GM08714 (cell line): Measurements from ENCODE around the gene GAREM2.
"Not testable (repeated sequence)": the region's sequence is repeated elsewhere in the genome, so short reads cannot be mapped to it uniquely, and the experiment has no call there.

Experiments
- H3K4me3 ChIP-seq: fragments of 200-500 bp; sonication (Bioruptor generic); 2 replicates; pipeline ENCODE4 v1.5.1; 2014; ENCODE audit warnings: mild to moderate bottlenecking, low read length, inconsistent platforms
- ZNF274 ChIP-seq: IDR thresholded peaks from 2 replicates; pipeline ENCODE4 v1.6.1; 2012; ENCODE audit warnings: mild to moderate bottlenecking, low read depth, low read length

GAREM2 gene

DNA sequence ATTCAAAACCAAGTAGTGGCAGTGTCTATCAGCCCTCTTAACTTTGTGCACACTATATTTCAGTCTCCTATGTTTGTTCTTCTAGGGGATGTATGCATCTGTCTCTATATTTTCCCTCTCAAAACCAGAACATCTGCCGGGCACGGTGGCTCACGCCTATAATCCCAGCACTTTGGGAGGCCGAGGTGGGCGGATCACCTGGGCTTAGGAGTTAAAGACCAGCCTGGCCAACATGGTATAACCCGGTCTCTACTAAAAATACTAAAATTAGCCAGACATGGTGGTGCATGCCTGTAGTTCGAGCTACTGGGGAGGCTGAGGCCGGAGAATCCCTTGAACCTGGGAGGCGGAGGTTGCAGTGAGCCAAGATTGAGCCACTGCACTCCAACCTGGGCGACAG lies 9.9 kb upstream of the GAREM2 start:
- TF ChIP-seq ZNF274, result no peak
- no peak overlapping the region for H3K4me3 ChIP-seq

DNA sequence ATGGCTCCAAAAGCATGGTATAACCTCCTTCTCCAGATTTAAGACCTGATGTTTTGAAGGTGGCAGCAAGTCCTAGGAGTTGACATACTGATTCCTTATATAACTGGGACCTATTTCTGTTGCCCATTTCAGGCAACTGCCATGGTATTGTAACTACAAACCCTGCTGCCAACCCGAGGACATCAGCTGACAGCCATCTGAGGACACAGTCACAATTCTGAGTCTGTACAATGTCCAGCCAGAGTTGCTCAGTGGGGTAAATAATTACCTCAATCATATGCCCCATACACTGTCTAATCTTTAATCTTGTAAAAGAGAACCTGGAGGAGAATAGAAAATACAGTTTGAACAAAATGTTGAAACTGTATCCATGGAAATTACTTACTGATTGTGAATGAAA lies 8.7 kb upstream of the GAREM2 start:
- no peak for TF ChIP-seq ZNF274
- no peak overlapping the region for H3K4me3 ChIP-seq

DNA sequence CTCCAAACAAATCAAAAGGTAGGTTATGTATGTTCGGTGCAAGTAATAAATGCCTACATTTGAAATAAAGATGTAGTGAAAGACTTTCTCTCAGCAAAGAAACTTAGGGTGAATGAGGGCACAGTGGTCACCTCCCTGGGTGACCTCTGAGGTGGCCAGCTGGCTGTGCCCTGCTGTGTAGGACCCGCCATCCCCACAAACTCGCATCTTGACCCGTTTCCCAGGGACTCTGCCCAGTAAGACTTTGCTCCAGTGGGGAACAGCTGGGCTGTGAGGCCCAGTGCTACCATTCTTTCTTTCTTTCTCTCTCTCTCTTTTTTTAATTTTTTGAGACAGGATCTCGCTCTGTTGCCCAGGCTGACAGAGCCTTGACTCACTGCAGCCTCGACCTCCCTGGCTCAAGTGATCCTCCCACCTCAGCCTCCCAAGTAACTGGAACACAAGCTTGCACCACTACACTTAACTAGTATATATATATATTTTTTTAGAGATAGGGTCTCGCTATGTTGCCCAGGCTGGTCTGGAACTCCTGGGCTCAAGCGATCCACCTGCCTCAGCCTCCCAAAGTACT lies 8.2 kb upstream of the GAREM2 start:
- H3K4me3 ChIP-seq, result no peak overlapping the region
- TF ChIP-seq ZNF274, result no peak

DNA sequence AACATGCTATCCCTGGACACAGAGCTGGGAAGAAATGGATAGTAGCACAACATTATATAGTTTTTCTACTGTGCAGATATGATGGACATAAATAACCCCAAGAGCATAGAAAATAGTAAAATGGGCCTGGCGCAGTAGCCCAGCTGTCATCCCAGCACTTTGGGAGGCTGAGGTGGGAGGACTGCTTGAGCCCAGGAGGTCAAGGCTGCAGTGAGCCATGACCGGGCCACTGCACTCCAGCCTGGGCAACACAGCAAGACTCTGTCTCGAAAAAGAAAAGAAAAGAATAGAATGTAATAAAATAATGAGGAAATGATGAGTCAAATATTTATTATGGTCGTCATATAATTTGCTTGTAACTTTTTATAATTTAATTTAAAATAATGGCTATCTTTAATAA lies 7.5 kb upstream of the GAREM2 start:
- H3K4me3 ChIP-seq, result no peak overlapping the region
- no peak for TF ChIP-seq ZNF274

DNA sequence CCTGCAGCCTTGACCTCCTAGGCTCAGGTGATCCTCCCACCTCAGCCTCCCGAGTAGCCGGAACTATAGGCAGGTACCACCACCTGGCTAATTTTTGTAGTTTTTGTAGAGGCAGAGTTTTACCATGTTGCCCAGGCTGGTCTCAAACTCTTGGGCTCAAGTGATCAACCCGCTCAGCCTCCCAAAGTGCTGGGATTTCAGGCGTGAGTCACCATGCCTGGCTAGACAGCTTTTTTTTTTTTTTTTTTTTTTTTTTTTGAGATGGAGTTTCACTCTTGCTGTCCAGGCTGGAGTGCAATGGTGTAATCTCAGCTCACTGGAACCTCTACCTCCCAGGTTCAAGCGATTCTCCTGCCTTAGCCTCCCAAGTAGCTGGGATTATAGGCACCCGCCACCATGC lies 6.3 kb upstream of the GAREM2 start:
- H3K4me3 ChIP-seq, result not testable (repeated sequence)

DNA sequence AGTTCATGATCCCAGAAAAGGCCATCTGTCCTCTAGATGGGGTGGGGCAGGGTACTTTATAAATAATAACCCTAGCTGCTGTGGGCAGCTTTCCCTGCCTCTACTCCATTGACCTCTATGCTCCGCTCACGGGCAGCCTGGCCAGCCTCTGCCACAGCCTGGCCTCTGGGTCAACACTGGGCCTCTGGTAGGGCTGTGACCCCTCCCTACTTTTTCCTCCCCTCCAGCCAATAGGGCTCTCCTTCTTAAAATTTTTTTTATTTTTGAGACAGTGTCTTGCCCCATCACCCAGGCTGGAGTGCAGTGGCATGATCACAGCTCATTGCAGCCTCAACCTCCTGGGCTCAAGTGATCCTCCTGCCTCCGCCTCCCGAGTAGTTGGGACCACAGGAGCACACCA lies 4.1 kb upstream of the GAREM2 start:
- no peak for TF ChIP-seq ZNF274
- H3K4me3 ChIP-seq, result no peak overlapping the region

DNA sequence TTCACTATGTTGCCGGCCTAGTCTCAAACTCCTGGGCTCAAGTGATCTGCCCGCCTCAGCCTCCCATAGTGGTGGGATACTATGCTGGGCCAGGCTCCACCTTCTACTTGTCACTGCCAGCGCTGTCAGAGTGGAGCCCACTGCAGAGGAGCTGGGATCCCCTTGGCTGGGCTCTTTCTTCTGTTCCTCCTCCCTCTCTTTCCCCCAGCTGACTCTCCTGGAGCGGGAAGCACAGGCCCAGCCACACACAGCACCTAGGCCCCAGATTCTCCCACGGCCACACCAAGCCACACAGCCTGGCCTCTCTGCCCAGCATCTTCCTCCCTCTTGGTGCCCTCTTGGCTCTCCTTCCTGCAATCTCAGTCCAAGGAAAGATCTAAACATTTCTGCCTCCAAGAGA lies 3.7 kb upstream of the GAREM2 start:
- TF ChIP-seq ZNF274, result no peak

DNA sequence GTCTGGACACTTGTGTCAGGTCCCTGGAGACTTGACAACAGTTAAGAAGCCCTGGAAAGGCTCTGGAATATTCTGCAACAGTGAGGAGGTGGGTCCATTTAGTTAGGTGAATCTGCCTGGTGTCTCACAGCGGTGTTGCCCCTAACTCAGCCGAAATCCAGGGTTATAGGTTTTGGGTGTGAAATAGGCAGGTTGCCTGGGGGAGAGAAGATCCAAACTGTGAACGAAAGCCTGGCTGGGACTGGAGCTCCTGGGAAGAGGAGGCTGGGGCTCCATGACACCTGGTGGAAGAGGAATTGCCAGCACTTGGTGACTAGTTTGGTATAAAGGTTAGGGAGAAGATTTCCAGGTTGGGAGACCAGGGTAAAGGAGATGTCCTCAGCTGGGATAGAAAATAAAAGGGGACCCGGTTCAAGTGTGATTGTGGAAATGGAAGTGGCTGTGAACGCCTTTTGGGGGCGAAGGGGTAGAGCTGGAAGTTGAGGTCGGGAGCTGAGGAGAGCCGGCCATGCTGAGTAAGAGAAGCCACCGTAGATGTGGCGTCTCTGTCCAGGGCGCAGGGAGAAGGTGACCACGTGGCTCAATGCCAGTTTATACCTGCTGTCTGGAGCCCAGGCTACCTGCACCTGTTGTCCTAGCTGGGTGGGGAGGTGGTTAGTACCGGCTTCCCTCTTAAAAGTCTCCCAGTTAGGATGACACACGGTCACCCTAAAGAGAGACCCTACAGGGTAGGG lies 3.0 kb upstream of the GAREM2 start:
- TF ChIP-seq ZNF274, result no peak
- H3K4me3 ChIP-seq, result no peak overlapping the region

More for the DNA sequence above, 3.7 kb upstream of the GAREM2 start:
- H3K4me3 ChIP-seq, result no peak overlapping the region

DNA sequence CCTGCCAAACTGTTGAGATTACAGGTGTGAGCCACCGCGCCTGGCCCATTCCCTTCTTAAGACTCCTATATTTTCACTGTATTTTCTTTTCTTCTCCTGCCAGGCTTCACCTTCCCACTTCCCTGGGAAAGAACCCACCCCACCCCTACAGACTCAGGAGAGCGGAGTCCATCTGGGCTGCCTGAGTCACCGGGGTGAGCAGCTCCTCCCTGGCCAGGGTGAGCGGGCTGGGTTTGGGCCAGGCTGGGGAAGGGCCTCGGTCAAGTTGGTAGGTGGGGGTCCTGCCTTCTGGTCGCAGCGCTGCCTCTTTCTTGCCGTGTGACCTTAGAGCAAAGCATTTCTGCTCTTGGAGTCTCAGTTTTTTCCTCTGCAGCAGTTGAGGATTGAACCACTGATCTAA lies 2.1 kb upstream of the GAREM2 start:
- no peak overlapping the region for H3K4me3 ChIP-seq
- TF ChIP-seq ZNF274, result no peak

DNA sequence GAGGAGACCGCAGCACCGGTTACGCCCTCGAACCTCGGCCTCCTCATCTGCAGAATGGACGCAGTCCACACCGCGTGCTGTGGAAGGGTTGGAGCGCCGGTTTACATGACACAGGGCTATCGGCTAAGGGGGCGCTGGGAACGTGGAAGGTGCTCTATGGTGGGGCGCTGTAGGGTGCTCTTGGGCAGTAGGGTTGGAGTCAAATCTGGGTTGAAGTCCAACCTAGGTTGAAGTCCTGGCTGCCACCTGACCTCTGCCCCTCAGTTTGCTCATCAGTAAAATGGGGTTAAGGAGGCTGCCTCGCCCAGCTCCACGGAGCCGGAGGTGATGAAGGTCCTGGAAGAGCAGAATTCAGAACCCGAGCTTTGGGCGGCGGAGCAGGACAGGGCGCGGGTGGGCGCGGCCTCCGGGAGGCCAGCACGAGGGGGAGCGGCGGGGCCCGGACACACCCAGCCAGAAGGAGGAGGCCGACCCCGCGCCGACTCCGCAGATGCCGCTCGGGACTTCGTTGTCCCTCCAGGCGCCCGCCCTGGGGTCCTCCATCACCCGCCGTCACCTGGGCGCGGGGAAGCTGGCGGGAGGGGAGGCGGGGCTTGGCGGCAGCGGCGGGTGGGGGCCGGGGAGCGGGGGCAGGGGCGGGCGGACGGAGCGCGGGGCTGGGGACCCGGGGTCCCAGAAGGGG lies 558 bp upstream of the GAREM2 start:
- TF ChIP-seq ZNF274, result no peak
- no peak overlapping the region for H3K4me3 ChIP-seq

DNA sequence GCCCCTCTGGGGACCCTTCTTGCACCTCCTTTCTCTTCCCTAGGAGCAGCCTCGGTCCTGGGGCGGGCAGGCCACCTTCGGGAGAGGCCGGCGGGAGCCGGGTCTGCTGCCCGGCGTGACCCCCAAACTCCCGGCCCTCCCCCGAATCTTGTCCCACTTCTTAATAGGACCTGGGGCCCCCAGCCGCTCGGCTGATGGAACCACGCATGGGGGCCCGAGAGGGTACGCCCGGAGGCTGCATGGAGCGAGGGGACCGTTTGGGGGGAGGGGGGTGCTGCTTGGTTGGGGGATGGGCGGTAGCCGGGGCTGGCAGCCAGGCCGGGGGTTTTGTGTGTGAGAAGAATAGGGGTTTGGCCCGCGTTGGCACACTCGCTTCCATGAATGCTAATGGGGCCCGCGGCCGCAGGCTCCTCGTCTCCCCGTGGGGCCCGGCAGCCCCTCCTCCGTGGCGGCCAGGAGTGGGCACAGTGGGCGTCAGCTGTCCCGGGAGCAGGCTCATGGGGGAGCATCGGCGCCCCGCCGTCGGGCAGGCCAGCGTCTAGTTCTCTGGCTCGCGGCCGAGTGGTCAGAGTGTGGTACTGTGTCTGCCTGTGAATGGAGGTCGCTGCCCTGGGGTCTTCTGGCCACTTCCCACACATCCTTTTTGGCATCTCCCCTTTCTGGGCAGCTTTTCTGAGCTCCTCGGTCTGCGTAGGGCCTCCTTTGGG lies 1.0 kb downstream of the GAREM2 start:
- TF ChIP-seq ZNF274, result no peak
- no peak overlapping the region for H3K4me3 ChIP-seq

DNA sequence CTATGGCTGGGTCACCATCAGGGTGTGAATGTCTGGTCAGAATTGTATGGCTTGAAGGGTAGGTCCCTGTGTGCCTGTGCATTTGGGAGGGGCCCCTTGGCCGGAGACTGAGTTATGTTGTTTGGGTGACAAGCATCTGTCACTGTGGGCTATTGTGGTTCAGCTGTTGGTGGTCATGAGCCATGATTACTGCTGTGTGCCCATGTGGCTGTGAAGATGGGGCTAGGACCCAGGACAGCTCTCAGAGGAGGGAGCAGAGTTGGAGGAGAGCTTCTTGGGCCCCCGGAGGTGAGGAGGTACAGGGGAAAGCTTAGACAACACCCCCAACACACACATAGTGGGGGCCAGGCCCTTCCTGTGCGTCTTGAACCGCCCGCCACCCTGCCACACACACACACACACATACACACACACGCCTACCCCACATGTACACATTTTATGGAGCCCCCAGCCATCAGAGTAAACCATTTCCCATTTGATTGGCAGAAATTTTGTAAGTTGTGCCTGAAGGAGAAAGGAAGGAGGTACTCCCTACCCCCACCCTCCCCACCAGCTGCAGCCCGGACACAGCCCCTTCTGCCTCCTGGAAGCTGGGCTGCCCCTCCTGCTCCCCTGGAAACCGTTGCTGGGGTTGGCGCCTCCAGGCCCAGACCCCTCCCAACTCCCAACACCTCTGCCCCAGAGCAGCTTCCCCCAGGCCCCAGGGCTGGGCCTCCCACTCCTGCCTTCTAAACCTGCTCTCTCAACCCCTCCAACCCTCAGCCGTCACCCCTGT lies 2.0 kb downstream of the GAREM2 start:
- TF ChIP-seq ZNF274, result no peak
- H3K4me3 ChIP-seq, result no peak overlapping the region

DNA sequence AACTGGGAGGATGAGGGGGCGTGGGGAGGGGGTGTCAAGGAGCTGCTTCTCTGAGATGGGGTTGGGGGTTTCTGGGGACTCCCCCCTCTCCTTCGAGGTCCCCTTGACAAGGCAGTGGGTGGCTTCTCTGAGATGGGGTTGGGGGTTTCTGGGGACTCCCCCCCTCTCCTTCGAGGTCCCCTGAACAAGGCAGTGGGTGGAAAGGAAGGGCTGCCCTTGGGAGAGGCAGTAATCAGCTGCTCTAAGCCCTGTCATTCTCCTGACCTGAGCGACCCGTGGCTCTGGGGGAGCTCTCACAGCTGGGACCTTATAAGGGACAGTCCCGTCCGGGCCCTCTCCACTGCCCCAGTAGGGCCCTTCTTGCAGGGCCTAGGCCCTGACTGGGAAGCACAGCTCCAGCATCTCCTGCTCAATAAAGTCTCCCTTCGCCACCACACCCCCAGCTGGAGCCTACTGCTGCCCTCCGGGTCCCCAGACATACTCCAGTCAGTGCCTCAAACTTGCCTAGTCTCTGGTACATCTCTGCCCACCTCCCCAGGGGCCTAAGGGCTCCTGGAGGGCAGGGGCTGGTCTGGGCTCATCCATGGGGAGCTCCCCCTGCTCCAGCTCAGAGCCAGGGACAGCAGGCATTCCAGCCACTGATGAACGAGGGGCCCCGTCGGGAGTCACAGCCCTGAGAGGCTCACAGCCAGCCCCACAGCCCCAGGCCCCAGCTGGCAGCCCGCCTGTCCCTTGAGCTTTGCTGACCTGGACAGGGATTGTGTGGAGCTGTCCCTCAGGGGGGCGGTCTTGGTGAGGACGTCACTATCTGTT lies 2.8 kb downstream of the GAREM2 start:
- no peak overlapping the region for H3K4me3 ChIP-seq
- TF ChIP-seq ZNF274, result no peak
